ENCODE measurements around the gene DNASE1.
"Not testable (repeated sequence)": the region's sequence is repeated elsewhere in the genome, so short reads cannot be mapped to it uniquely, and the experiment has no call there.

GRCh38 chr16:3656160-3656490 is 1.6 kb downstream of the DNASE1 start:
- TF ChIP-seq, protein P1, sequence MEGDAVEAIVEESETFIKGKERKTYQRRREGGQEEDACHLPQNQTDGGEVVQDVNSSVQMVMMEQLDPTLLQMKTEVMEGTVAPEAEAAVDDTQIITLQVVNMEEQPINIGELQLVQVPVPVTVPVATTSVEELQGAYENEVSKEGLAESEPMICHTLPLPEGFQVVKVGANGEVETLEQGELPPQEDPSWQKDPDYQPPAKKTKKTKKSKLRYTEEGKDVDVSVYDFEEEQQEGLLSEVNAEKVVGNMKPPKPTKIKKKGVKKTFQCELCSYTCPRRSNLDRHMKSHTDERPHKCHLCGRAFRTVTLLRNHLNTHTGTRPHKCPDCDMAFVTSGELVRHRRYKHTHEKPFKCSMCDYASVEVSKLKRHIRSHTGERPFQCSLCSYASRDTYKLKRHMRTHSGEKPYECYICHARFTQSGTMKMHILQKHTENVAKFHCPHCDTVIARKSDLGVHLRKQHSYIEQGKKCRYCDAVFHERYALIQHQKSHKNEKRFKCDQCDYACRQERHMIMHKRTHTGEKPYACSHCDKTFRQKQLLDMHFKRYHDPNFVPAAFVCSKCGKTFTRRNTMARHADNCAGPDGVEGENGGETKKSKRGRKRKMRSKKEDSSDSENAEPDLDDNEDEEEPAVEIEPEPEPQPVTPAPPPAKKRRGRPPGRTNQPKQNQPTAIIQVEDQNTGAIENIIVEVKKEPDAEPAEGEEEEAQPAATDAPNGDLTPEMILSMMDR (IDR thresholded peaks at IDR 0.05 in 2 of 3, conservative IDR thresholded peaks at IDR 0.05 in 1 of 3; ENCODE audit: borderline replicate concordance in 1 of 3, insufficient read depth in 1 of 3, low read depth in 2 of 3, low read length in 2 of 3) = not testable (repeated sequence)
- not testable (repeated sequence) for TF ChIP-seq RAD21 (IDR thresholded peaks at IDR 0.05; ENCODE audit: low read depth); MAX (IDR thresholded peaks at IDR 0.05); CBX3 (IDR thresholded peaks at IDR 0.05; ENCODE audit: low read depth); CEBPB (IDR thresholded peaks at IDR 0.05; ENCODE audit: low read depth)

All from HCT116 (cell line).